H1 (cell line): ENCODE data around the gene AIFM1. TPM values are rescaled to one million over a fixed set of nuclear protein-coding genes. Genes with fewer than 3 reads are reported as not detected.

Experiments used
- CTCF ChIA-PET: fragments of 300-600 bp; sonication (Branson Sonifier 250); formaldehyde crosslinking; loops from one replicate; lab custom pipeline; 2021; ENCODE audit not compliant: partially characterized antibody; lab: Charles Lee
- POLR2A ChIA-PET: fragments of 300-600 bp; sonication (Branson Sonifier 250); formaldehyde crosslinking; loops from one replicate; lab custom pipeline; 2021; ENCODE audit warnings: inconsistent platforms; ENCODE audit not compliant: partially characterized antibody; lab: Charles Lee
- DNase-seq, 2 experiments: peaks; one replicate each; pipeline versions ENCODE4 v3.0.0 to v3.0.0-alpha.2; 2010 to 2022; ENCODE audit warnings: low spot score in 2 of 2, low read depth in 1 of 2, mixed read lengths in 1 of 2
- FAIRE-seq: peaks from 2 replicates; lab custom pipeline; 2011; peaks lifted over from hg19 to GRCh38; lab: Jason Lieb, UNC
- H2AFZ ChIP-seq: 2 replicates; pipeline ENCODE4 v1.8.1; 2012; ENCODE audit warnings: low read length, inconsistent platforms
- H2AK5ac ChIP-seq: 2 replicates; pipeline ENCODE4 v1.6.1; 2013; ENCODE audit warnings: low read depth, low read length
- H2BK120ac ChIP-seq: replicated peaks from 2 replicates; pipeline ENCODE3; 2013; ENCODE audit warnings: low read depth, low read length, inconsistent platforms
- H2BK12ac ChIP-seq: 2 replicates; pipeline ENCODE4 v1.6.1; 2013; ENCODE audit warnings: low read depth, low read length
- H2BK15ac ChIP-seq: 2 replicates; pipeline ENCODE4 v1.6.1; 2013; ENCODE audit warnings: low read length
- H2BK20ac ChIP-seq: 2 replicates; pipeline ENCODE4 v1.6.1; 2013; ENCODE audit warnings: low read length
- H2BK5ac ChIP-seq: 2 replicates; pipeline ENCODE4 v1.6.1; 2013; ENCODE audit warnings: low read depth, low read length
- H3K14ac ChIP-seq: 2 replicates; pipeline ENCODE4 v1.6.1; 2013; ENCODE audit warnings: inconsistent platforms; ENCODE audit not compliant: insufficient read length
- H3K18ac ChIP-seq: 2 replicates; pipeline ENCODE4 v1.6.1; 2013; ENCODE audit warnings: low read length; ENCODE audit errors: extremely low read depth
- H3K23ac ChIP-seq: 2 replicates; pipeline ENCODE4 v1.6.1; 2013; ENCODE audit warnings: inconsistent platforms; ENCODE audit not compliant: insufficient read length
- H3K23me2 ChIP-seq: 2 replicates; pipeline ENCODE4 v1.6.1; 2013; ENCODE audit warnings: low read depth, low read length
- H3K27ac ChIP-seq: 2 replicates; pipeline ENCODE4 v1.6.1; 2011; ENCODE audit warnings: low read depth, low read length, inconsistent platforms
- H3K27me3 ChIP-seq, 4 experiments: replicated peaks in 1 of 4; 1 replicate in 1 of 4; 2 replicates in 3 of 4; pipeline versions ENCODE4 v1.6.1 to v1.8.1; 2011 to 2013; ENCODE audit warnings: low read length in 3 of 4, mild to moderate bottlenecking in 3 of 4, inconsistent platforms in 2 of 4, mixed read lengths in 2 of 4, moderate library complexity in 1 of 4; ENCODE audit not compliant: control insufficient read depth in 3 of 4, insufficient read depth in 3 of 4; ENCODE audit errors: extremely low read depth in 1 of 4
- H3K36me3 ChIP-seq, 4 experiments: 2 replicates each; pipeline versions ENCODE4 v1.6.1 to v1.8.1; 2011 to 2013; ENCODE audit warnings: mild to moderate bottlenecking in 4 of 4, low read length in 3 of 4, moderate library complexity in 2 of 4, control low read depth in 1 of 4, inconsistent platforms in 1 of 4; ENCODE audit not compliant: insufficient read depth in 4 of 4, control insufficient read depth in 2 of 4
- H3K4ac ChIP-seq: replicated peaks from 2 replicates; pipeline ENCODE3; 2013; ENCODE audit warnings: low read length, low read depth, mixed read lengths, inconsistent platforms; ENCODE audit not compliant: insufficient read length
- H3K4me1 ChIP-seq, 4 experiments: replicated peaks in 1 of 4; 1 replicate in 1 of 4; 2 replicates in 3 of 4; pipeline versions ENCODE4 v1.6.1 to v1.8.1; 2011 to 2013; ENCODE audit warnings: low read length in 3 of 4, inconsistent platforms in 2 of 4, mixed read lengths in 1 of 4; ENCODE audit not compliant: insufficient read depth in 4 of 4, control insufficient read depth in 3 of 4
- H3K4me2 ChIP-seq, 2 experiments: 2 replicates each; pipeline versions ENCODE4 v1.6.1 to v1.8.1; 2011 to 2013; ENCODE audit warnings: low read depth in 2 of 2, low read length in 2 of 2, control low read depth in 1 of 2, inconsistent platforms in 1 of 2, mild to moderate bottlenecking in 1 of 2; ENCODE audit not compliant: insufficient read depth in 1 of 2
- H3K4me3 ChIP-seq, 4 experiments: fragments of 200-600, 300-600 bp in 1 of 4; sonication (generic), shearing (Covaris generic), sonication (Bioruptor Twin) in 1 of 4; 2 replicates each; pipeline versions ENCODE4 v1.5.1 to v1.8.1; 2011 to 2016; ENCODE audit warnings: low read length in 4 of 4, low read depth in 3 of 4, control low read depth in 2 of 4, inconsistent platforms in 2 of 4, mild to moderate bottlenecking in 2 of 4, mixed read lengths in 1 of 4, moderate library complexity in 1 of 4; ENCODE audit not compliant: insufficient read depth in 2 of 4; ENCODE audit errors: extremely low read depth in 1 of 4
- H3K56ac ChIP-seq: replicated peaks from 2 replicates; pipeline ENCODE3; 2013; ENCODE audit warnings: low read depth, mild to moderate bottlenecking, mixed read lengths, low read length, inconsistent platforms; ENCODE audit not compliant: insufficient read length
- H3K79me1 ChIP-seq: 2 replicates; pipeline ENCODE4 v1.6.1; 2013; ENCODE audit warnings: low read depth, low read length, control low read depth
- H3K79me2 ChIP-seq, 2 experiments: 2 replicates each; pipeline versions ENCODE4 v1.6.1 to v1.8.1; 2012 to 2013; ENCODE audit warnings: low read length in 2 of 2, mild to moderate bottlenecking in 2 of 2, inconsistent platforms in 1 of 2; ENCODE audit not compliant: insufficient read depth in 2 of 2, control insufficient read depth in 1 of 2
- H3K9ac ChIP-seq, 4 experiments: replicated peaks in 1 of 4; 1 replicate in 1 of 4; 2 replicates in 3 of 4; pipeline versions ENCODE4 v1.6.1 to v1.8.1; 2011 to 2013; ENCODE audit warnings: low read depth in 3 of 4, low read length in 3 of 4, control low read depth in 2 of 4, mild to moderate bottlenecking in 2 of 4, moderate library complexity in 2 of 4, inconsistent platforms in 1 of 4; ENCODE audit errors: extremely low read depth in 1 of 4
- H3K9me3 ChIP-seq, 2 experiments: 2 replicates each; pipeline versions ENCODE4 v1.6.1 to v1.8.1; 2012 to 2013; ENCODE audit warnings: mild to moderate bottlenecking in 2 of 2, moderate library complexity in 2 of 2, control low read depth in 1 of 2, inconsistent platforms in 1 of 2, low read depth in 1 of 2, low read length in 1 of 2, mixed read lengths in 1 of 2; ENCODE audit not compliant: insufficient read depth in 2 of 2
- H4K20me1 ChIP-seq, 2 experiments: replicated peaks in 1 of 2; 2 replicates each; pipeline versions ENCODE3 to v1.8.1; 2011 to 2013; ENCODE audit warnings: inconsistent platforms in 2 of 2, low read length in 2 of 2, mild to moderate bottlenecking in 1 of 2; ENCODE audit not compliant: insufficient read depth in 2 of 2, control insufficient read depth in 1 of 2
- H4K5ac ChIP-seq: 2 replicates; pipeline ENCODE4 v1.6.1; 2013; ENCODE audit warnings: low read length, low read depth, mixed read lengths, inconsistent platforms; ENCODE audit not compliant: insufficient read length
- H4K8ac ChIP-seq: 2 replicates; pipeline ENCODE4 v1.8.0; 2013; ENCODE audit warnings: mild to moderate bottlenecking, moderate library complexity, low read length, inconsistent platforms; ENCODE audit not compliant: insufficient read depth; ENCODE audit errors: extremely low read depth
- H4K91ac ChIP-seq: replicated peaks from 2 replicates; pipeline ENCODE3; 2013; ENCODE audit warnings: low read length, mixed read lengths, inconsistent platforms; ENCODE audit not compliant: insufficient read length
- RAD21 ChIP-seq, 2 experiments: IDR thresholded peaks in 1 of 2; conservative IDR thresholded peaks in 1 of 2; 2 replicates each; pipeline ENCODE4 v1.6.1; 2011; ENCODE audit warnings: low read depth in 2 of 2, low read length in 2 of 2, improper control_type of control experiment in 1 of 2, inconsistent platforms in 1 of 2, mild to moderate bottlenecking in 1 of 2, moderate library complexity in 1 of 2
- SAP30 ChIP-seq: fragments of 300-600 bp; sonication (generic); IDR thresholded peaks from 2 replicates; pipeline ENCODE4 v1.7.1; 2012; ENCODE audit warnings: low read length, moderate library complexity, mild to moderate bottlenecking, inconsistent platforms; ENCODE audit not compliant: insufficient read depth, insufficient replicate concordance
- SIN3A ChIP-seq, 2 experiments: IDR thresholded peaks in 1 of 2; conservative IDR thresholded peaks in 1 of 2; 2 replicates each; pipeline ENCODE4 v1.6.1; 2011 to 2012; ENCODE audit warnings: low read length in 2 of 2, improper control_type of control experiment in 1 of 2, low read depth in 1 of 2, mild to moderate bottlenecking in 1 of 2
- TCF12 ChIP-seq: IDR thresholded peaks from 2 replicates; pipeline ENCODE4 v1.6.1; 2011; ENCODE audit warnings: low read depth, mild to moderate bottlenecking, low read length
- WGBS, 2 experiments: shearing (Covaris generic) in 1 of 2; methylation state at CpG; one replicate each; pipeline versions ENCODE4 v1.1.6 to v1.1.7; 2013 to 2015; ENCODE audit warnings: low lambda C conversion rate in 2 of 2, mixed read lengths in 2 of 2, inconsistent platforms in 1 of 2, low coverage in 1 of 2, missing lambda C conversion rate in 1 of 2; ENCODE audit not compliant: insufficient replicate concordance in 2 of 2, insufficient coverage in 1 of 2, insufficient read length in 1 of 2; ENCODE audit errors: extremely low coverage in 1 of 2, missing lambda C conversion rate in 1 of 2; 5-methylcytosine and 5-hydroxymethylcytosine counted together
- polyA plus RNA-seq, 7 experiments: library from polyadenylated mRNA; depleted of rRNA in 3 of 7; stranded (reverse) in 5 of 7; unstranded in 2 of 7; fragments of >200 nt in 5 of 7; fragments of 200-250 nt in 2 of 7; gene quantifications; 1 replicate in 5 of 7; 2 replicates in 1 of 7; 4 replicates in 1 of 7; pipeline versions ENCODE4 v1.2.1 to v1.2.3, GENCODE V29; 2011 to 2013; ENCODE audit warnings: missing spikeins in 2 of 7, mixed read lengths in 2 of 7
- total RNA-seq: library from RNA; stranded (reverse); fragmentation: NEBNext Ultra II Directional; extraction: Animal tissue kit (Norgen Biotek cat#: 25700); gene quantifications from 2 replicates; pipeline ENCODE4 v1.2.1, GENCODE V29; 2021
- TF ChIP-seq, protein P1 (sequence below), 3 experiments: IDR thresholded peaks; 1 replicate in 2 of 3; 2 replicates in 1 of 3; pipeline versions ENCODE4 v1.5.1 to v1.6.1; 2011; ENCODE audit warnings: low read length in 3 of 3, mild to moderate bottlenecking in 3 of 3, inconsistent platforms in 2 of 3, low read depth in 1 of 3, moderate library complexity in 1 of 3; ENCODE audit not compliant: insufficient read depth in 1 of 3; ENCODE audit errors: control extremely low read depth in 1 of 3

Gene AIFM1
- total and polyA plus RNA-seq, 2 of the 8 experiments (the other 6 are each of a cell fraction or from before 2014, with no cell fraction given): 34.1 to 55.4 TPM

- Histone ChIP-seq H3K9me3 (no peaks in the 10 kb centered on the region), H3K9ac (no peak overlapping the region), H3K36me3 (peaks cover 0 to 25% (median 12%) of the 10 kb centered on the region in 4 experiments; a peak in 5 of 8 replicates), H3K4ac (no peak overlapping the region), H3K23ac (no peak overlapping the region), H4K8ac (no peak overlapping the region), H3K4me1 (no peaks in the 10 kb centered on the region; a peak in 2 of 7 replicates), H2BK20ac (no peak overlapping the region), H2AFZ (no peak overlapping the region), H3K4me2 (no peak overlapping the region), H3K18ac (no peak overlapping the region), H2AK5ac (no peak overlapping the region), H3K4me3 (no peak overlapping the region), H3K14ac (no peak overlapping the region), H3K79me2 (no peaks in the 10 kb centered on the region), H3K27me3 (no peaks in the 10 kb centered on the region), H3K23me2 (no peaks in the 10 kb centered on the region), H3K56ac (no peak overlapping the region), H3K79me1 (no peaks in the 10 kb centered on the region), H4K20me1 (peaks cover 0 to 3% of the 10 kb centered on the region in 2 experiments), H2BK12ac (no peak overlapping the region), H2BK15ac (no peak overlapping the region), H2BK120ac (no peak overlapping the region), H2BK5ac (no peak overlapping the region), H3K27ac (no peak overlapping the region), H4K5ac (no peak overlapping the region), H4K91ac (no peak overlapping the region)
- ChIA-PET POLR2A (no interaction called here), CTCF (interaction anchor here (1.1 to 1.6 kb wide), 2 partner anchors 15 to 19 kb away, joined by 3 to 4 read pairs; no protein-coding TSS in a partner anchor)
- FAIRE-seq (peak; percentile 62), DNase-seq (no peak)
- TF ChIP-seq, protein P1, sequence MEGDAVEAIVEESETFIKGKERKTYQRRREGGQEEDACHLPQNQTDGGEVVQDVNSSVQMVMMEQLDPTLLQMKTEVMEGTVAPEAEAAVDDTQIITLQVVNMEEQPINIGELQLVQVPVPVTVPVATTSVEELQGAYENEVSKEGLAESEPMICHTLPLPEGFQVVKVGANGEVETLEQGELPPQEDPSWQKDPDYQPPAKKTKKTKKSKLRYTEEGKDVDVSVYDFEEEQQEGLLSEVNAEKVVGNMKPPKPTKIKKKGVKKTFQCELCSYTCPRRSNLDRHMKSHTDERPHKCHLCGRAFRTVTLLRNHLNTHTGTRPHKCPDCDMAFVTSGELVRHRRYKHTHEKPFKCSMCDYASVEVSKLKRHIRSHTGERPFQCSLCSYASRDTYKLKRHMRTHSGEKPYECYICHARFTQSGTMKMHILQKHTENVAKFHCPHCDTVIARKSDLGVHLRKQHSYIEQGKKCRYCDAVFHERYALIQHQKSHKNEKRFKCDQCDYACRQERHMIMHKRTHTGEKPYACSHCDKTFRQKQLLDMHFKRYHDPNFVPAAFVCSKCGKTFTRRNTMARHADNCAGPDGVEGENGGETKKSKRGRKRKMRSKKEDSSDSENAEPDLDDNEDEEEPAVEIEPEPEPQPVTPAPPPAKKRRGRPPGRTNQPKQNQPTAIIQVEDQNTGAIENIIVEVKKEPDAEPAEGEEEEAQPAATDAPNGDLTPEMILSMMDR (IDR thresholded peaks at IDR 0.05; ENCODE audit: control extremely low read depth in 1 of 3, insufficient read depth in 1 of 3, low read depth in 1 of 3, low read length in 3 of 3): no peak
- TF ChIP-seq RAD21 (IDR thresholded peaks at IDR 0.05 in 1 of 2, conservative IDR thresholded peaks at IDR 0.05 in 1 of 2; ENCODE audit: low read depth in 2 of 2, low read length in 2 of 2) (peak in 1 of 2 experiments; percentile 9; a peak in 1 of 4 replicates), SAP30 (no peak), SIN3A (conservative IDR thresholded peaks at IDR 0.05 in 1 of 2, IDR thresholded peaks at IDR 0.05 in 1 of 2; ENCODE audit: low read depth in 1 of 2, low read length in 2 of 2) (0 out of 4 replicates have a peak, but pooled peaks of 1 of the 2 experiments have one; percentile 58), TCF12 (0 out of 2 replicates have a peak, but pooled peaks have one; percentile 11)
- 30% methylated on average over 1 of the region's 3 CpGs; no CpG with 5 or more reads in 1 of the 2 experiments for WGBS, 2 experiments
These were observed 26.0 kb downstream of the AIFM1 start for GRCh38 chrX:130139474-130140201.
